Liver (tissue), 3 donors: ENCODE results near the gene LILRA2.

Experiments used
- CTCF ChIP-seq: fragments of 150-350 bp; IDR thresholded peaks from 2 replicates; pipeline ENCODE4 v1.5.1; 2017; ENCODE audit warnings: improper control_type of control experiment, low read depth, low read length; ENCODE audit not compliant: missing input control
- HNF4G ChIP-seq: IDR thresholded peaks from 2 replicates; pipeline ENCODE4 v1.6.1; 2016; ENCODE audit warnings: antibody characterized with exemption
- NR2F2 ChIP-seq: IDR thresholded peaks from 2 replicates; pipeline ENCODE4 v1.6.1; 2016; ENCODE audit warnings: antibody characterized with exemption
- RAD21 ChIP-seq, 2 donors: IDR thresholded peaks; 2 replicates each; pipeline ENCODE4 v1.6.1; 2016; ENCODE audit warnings: antibody characterized with exemption in 2 of 2, mild to moderate bottlenecking in 2 of 2
- TAF1 ChIP-seq: conservative IDR thresholded peaks from 2 replicates; pipeline ENCODE4 v1.6.1; 2016; ENCODE audit warnings: antibody characterized with exemption, mild to moderate bottlenecking
- ZBTB33 ChIP-seq: IDR thresholded peaks from 2 replicates; pipeline ENCODE4 v1.6.1; 2016; ENCODE audit warnings: antibody characterized with exemption
- donor health status: healthy.
- donor health status: healthy.

- TF ChIP-seq CTCF = no peak
- no peak for TF ChIP-seq RAD21 (IDR thresholded peaks at IDR 0.05)
- TF ChIP-seq TAF1 = no peak
- no peak for TF ChIP-seq ZBTB33
- TF ChIP-seq HNF4G = no peak
- TF ChIP-seq NR2F2 = no peak
Measured at GRCh38 chr19:54552913-54553310, 20.7 kb upstream of the LILRA2 start.
